Anterior cingulate cortex (tissue), 58 donors: ENCODE measurements around the gene OR51B2.
"Not testable (repeated sequence)": the region's sequence is repeated elsewhere in the genome, so short reads cannot be mapped to it uniquely, and the experiment has no call there.

ENCODE experiments used
- DNase-seq, 58 donors: peaks; one replicate each; lab custom pipeline; 2025; lab: John Stamatoyannopoulos, UW

Gene OR51B2

DNA sequence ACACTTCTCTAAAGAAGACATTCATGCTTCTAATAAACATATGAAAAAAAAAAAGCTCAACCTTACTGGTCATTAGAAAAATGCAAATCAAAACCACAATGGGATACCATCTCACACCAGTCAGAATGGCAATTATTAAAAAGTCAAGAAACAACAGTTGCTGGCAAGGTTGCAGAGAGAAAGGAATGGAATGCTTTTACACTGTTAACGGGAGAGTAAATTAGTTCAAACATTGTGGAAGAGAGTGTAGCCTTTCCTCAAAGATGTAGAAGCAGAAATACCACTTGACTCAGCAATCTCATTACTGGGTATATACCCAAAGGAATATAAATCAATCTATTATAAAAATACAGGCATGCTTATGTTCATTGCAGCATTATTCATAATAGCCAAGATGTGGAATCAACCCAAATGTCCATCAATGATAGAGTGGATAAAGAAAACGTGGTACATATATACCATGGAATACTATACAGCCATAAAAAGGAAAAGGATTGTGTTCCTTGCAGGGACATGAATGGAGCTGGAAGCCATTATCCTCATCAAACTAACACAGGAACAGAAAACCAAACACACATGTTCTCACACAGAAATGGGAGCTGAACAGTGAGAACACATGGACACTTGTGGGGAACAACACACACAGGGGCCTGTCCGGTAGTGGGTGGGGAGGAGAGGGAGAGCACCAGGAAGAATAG, 10.6 kb downstream of the OR51B2 start:
- DNase-seq, result not testable (repeated sequence)

DNA sequence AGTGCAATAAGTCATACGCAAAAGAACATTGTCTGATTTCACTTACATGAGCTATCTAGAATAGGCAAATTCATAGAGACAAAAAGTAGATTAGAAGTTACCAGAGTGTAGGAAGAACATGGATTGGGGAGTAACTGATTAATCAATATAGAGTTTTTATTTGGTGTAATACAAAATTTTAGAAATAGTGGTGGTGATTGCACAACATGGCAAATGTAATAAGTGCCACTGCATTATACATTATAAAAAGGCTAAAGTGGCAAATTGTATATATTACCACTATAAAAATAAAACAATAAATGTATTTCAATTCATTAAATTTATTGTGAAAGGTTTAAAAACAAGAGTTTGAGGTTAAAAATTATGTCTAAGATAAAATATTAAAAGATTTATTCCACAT, 13.7 kb downstream of the OR51B2 start:
- DNase-seq, result no peak

- no peak for DNase-seq
Observed at GRCh38 chr11:5307256-5308019, 16.7 kb downstream of the OR51B2 start.

GRCh38 chr11:5304046-5304445, 20.1 kb downstream of the OR51B2 start:
- no peak for DNase-seq

GRCh38 chr11:5303626-5304025, 20.5 kb downstream of the OR51B2 start:
- no peak for DNase-seq

DNA sequence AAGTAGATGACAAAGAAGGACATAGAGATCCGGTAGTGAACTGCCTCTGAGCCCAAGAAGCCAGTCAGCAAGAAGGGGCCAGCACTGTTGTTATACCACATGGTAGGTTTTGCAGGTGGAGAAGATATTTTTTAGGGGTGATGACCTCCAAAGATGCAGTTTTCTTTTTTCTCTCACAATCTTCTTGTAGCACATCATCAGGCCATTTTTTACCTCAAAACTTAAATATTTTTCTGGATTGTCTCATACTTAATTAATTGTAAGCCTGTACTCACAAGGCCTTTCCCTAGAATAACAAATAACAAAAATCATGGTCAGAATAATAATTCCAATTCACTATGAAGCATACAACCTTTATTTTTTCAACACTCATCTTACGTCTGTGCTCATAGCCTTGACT, 22.3 kb downstream of the OR51B2 start, which contains the start of gene OR51B4:
Gene OR51B4, minus strand, starts transcription at position 101 of the 400 bp plus-strand sequence. Its CDS starts 0 bp downstream, at position 101.
- DNase-seq, result no peak

- DNase-seq, result no peak
Observed at GRCh38 chr11:5300251-5300650, 23.8 kb downstream of the OR51B2 start.

- DNase-seq, result no peak
Observed at GRCh38 chr11:5298451-5298850, 25.6 kb downstream of the OR51B2 start.

- no peak for DNase-seq
Observed at GRCh38 chr11:5297721-5298323, 26.3 kb downstream of the OR51B2 start.

DNA sequence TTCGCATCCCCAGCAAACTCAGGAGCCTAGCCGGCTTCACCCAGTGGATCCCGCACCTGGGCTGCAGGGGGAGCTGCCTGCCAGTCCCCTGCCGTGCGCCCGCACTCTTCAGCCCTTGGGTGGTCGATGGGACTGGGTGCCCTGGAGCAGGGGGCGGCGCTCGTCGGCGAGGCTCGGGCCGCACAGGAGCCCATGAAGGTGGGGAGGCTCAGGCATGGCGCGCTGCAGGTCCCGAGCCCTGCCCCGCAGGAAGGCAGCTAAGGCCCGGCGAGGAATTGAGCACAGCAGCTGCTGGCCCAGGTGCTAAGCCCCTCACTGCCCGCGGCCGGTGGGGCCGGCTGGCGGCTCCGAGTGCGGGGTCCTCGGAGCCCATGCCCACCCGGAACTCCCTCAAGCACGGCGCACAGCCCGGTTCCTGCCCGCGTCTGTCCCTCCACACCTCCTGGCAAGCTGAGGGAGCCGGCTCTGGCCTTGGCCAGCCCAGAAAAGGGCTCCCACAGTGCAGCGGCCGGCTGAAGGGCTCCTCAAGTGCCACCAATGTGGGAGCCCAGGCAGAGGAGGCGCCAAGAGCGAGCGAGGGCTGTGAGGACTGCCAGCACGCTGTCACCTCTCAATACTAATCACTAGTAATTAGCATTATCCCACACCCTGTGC, 29.6 kb downstream of the OR51B2 start:
- not testable (repeated sequence) for DNase-seq

DNA sequence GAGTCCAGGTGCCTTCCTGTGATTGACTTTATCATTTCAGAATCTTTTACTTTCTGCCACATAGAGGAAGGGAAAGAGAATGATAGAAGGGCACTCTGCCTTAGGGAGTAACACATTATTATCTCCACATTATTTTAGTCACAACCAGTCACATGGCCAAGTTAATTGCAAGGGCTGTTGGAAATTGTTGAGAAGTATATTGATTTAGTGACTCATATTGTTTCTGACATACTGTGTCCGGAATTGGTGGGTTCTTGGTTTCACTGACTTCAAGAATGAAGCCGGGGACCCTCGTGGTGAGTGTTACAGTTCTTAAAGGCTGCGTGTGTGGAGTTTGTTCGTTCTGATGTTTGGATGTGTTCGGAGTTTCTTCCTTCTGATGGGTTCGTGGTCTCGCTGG, 31.1 kb downstream of the OR51B2 start:
- no peak for DNase-seq

GRCh38 chr11:5291207-5291838, 32.8 kb downstream of the OR51B2 start:
- DNase-seq, result no peak

DNA sequence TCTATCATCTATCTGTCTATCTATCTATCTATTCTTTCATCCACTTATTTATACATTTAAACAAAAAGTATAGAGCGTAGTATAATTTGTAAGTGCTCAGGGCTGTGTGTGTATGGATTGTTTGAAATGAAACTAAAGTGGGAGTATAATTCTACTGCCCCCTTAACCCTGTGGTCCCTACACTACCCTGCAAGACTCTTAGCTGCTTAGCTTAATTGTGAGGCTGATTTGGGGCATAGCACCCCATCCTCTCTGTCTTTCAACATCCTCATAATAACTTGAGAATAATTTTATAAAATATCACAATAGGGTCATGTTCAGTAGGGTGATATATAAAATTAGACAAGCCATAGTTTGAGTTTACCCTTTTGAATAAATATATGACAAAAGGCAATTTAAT, 34.0 kb downstream of the OR51B2 start:
- DNase-seq, result no peak

- DNase-seq, result no peak
Observed at GRCh38 chr11:5289696-5290095, 34.4 kb downstream of the OR51B2 start.

GRCh38 chr11:5288906-5289550, 35.1 kb downstream of the OR51B2 start:
- DNase-seq, result no peak

DNA sequence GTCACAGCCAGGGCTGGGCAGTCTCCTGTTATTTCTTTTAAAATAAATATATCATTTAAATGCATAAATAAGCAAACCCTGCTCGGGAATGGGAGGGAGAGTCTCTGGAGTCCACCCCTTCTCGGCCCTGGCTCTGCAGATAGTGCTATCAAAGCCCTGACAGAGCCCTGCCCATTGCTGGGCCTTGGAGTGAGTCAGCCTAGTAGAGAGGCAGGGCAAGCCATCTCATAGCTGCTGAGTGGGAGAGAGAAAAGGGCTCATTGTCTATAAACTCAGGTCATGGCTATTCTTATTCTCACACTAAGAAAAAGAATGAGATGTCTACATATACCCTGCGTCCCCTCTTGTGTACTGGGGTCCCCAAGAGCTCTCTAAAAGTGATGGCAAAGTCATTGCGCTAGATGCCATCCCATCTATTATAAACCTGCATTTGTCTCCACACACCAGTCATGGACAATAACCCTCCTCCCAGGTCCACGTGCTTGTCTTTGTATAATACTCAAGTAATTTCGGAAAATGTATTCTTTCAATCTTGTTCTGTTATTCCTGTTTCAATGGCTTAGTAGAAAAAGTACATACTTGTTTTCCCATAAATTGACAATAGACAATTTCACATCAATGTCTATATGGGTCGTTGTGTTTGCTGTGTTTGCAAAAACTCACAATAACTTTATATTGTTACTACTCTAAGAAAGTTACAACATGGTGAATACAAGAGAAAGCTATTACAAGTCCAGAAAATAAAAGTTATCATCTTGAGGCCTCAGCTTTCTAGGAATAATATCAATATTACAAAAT, 35.8 kb downstream of the OR51B2 start:
- no peak for DNase-seq

DNA sequence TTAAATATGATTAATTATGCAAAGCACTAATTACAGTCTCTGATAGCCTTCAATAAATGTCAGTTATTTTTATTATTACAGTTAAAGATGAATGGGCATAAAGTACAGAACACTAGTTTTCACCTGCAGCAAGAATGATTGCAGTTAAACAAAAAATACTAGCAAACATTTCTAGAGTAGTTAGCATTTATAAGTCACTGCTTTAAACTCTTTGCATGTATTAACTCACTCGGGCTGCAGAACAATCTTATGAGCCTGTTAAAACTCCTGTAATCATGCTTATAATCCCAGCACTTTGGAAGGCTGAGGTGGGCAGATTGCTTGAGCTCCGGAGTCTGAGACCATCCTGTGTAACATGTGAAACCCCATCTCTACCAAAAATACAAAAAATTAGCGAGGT, 37.2 kb downstream of the OR51B2 start:
- DNase-seq, result no peak

DNA sequence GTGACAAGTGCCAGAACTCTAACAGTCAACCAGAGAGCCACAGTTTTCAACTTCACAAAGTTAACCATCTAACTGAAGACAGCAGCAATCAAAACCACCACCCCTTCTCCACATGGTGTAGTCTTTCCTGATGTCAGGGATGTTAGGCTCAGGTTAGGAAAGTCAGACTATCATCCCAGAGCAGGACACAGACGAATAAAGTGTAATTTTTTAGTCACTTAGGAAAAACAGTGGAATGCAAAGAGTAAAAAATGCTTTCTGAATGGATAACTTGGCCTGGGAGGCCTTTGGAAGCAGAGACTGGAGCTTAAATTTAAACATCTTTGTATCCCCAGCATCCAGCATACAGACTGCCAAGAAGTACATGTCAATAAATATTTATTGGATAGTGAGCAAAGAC, 37.7 kb downstream of the OR51B2 start:
- DNase-seq, result no peak

- DNase-seq, result no peak
Observed at GRCh38 chr11:5285703-5286340, 38.3 kb downstream of the OR51B2 start.
